HepG2 (cell line): ENCODE measurements around the gene KIF2C. TPM values are rescaled to one million over a fixed set of nuclear protein-coding genes. Genes with fewer than 3 reads are reported as not detected.
A peak's percentile ranks its signal among the peaks of the same experiment; 100 is the strongest.

Experiments used
- BRD4 ChIP-seq: sonication (generic); formaldehyde crosslinking; IDR thresholded peaks from 2 replicates; pipeline ENCODE4 v1.4.0; 2020; ENCODE audit warnings: missing genetic modification reagents
- CC2D1A ChIP-seq: sonication (generic); formaldehyde crosslinking; IDR thresholded peaks from 2 replicates; pipeline ENCODE4 v1.8.1; 2023; ENCODE audit warnings: mild to moderate bottlenecking, missing genetic modification reagents
- GATAD1 ChIP-seq: IDR thresholded peaks from 2 replicates; pipeline ENCODE4 v1.6.1; 2016; ENCODE audit warnings: missing genetic modification reagents, missing compliant biosample characterization
- HES4 ChIP-seq: sonication (generic); formaldehyde crosslinking; IDR thresholded peaks from 2 replicates; pipeline ENCODE4 v1.9.0; 2021; ENCODE audit warnings: mild to moderate bottlenecking, missing genetic modification reagents, borderline replicate concordance
- HOXA9 ChIP-seq: sonication (generic); formaldehyde crosslinking; IDR thresholded peaks from 2 replicates; pipeline ENCODE4 v1.8.1; 2022; ENCODE audit warnings: missing genetic modification reagents, mild to moderate bottlenecking, moderate library complexity, borderline replicate concordance
- MAFG ChIP-seq: sonication (generic); formaldehyde crosslinking; IDR thresholded peaks from 2 replicates; pipeline ENCODE4 v1.5.1; 2020; ENCODE audit warnings: mild to moderate bottlenecking, missing genetic modification reagents
- MEIS2 ChIP-seq: sonication (generic); formaldehyde crosslinking; IDR thresholded peaks from 2 replicates; pipeline ENCODE4 v1.9.0; 2021; ENCODE audit warnings: mild to moderate bottlenecking, missing genetic modification reagents
- MLX ChIP-seq: IDR thresholded peaks from 2 replicates; pipeline ENCODE4 v1.6.1; 2016
- NFIC ChIP-seq: IDR thresholded peaks from 2 replicates; pipeline ENCODE4 v1.6.1; 2012; ENCODE audit warnings: mild to moderate bottlenecking, low read length, inconsistent platforms
- POGZ ChIP-seq: sonication (generic); formaldehyde crosslinking; IDR thresholded peaks from 2 replicates; pipeline ENCODE4 v1.4.0; 2020; ENCODE audit warnings: mild to moderate bottlenecking, missing genetic modification reagents
- RBM22 ChIP-seq: fragments of 200-400 bp; formaldehyde crosslinking; optimal IDR thresholded peaks from 2 replicates; pipeline ENCODE3; 2017; ENCODE audit warnings: mild to moderate bottlenecking, low read length, moderate library complexity
- SIN3A ChIP-seq: IDR thresholded peaks from 2 replicates; pipeline ENCODE4 v1.6.1; 2011; ENCODE audit warnings: low read depth, mild to moderate bottlenecking, control low read depth, low read length, borderline replicate concordance
- SPEN ChIP-seq: sonication (generic); formaldehyde crosslinking; IDR thresholded peaks from 2 replicates; pipeline ENCODE4 v1.5.1; 2020; ENCODE audit warnings: low read depth, mild to moderate bottlenecking, missing genetic modification reagents
- U2AF2 ChIP-seq: fragments of 200-400 bp; formaldehyde crosslinking; IDR thresholded peaks from 2 replicates; pipeline ENCODE4 v1.6.1; 2017; ENCODE audit warnings: low read depth, mild to moderate bottlenecking, low read length
- ZMYM4 ChIP-seq: sonication (generic); formaldehyde crosslinking; IDR thresholded peaks from 2 replicates; pipeline ENCODE4 v1.8.1; 2023; ENCODE audit warnings: mild to moderate bottlenecking, missing genetic modification reagents
- ZNF180 ChIP-seq: sonication (generic); formaldehyde crosslinking; IDR thresholded peaks from 2 replicates; pipeline ENCODE4 v1.4.0; 2020; ENCODE audit warnings: low read depth, missing genetic modification reagents, borderline replicate concordance
- ZNF224 ChIP-seq: sonication (generic); formaldehyde crosslinking; IDR thresholded peaks from 2 replicates; pipeline ENCODE4 v1.5.0; 2020; ENCODE audit warnings: mild to moderate bottlenecking, missing genetic modification reagents
- ZNF235 ChIP-seq: sonication (generic); formaldehyde crosslinking; IDR thresholded peaks from 2 replicates; pipeline ENCODE4 v1.8.1; 2023; ENCODE audit warnings: mild to moderate bottlenecking, missing genetic modification reagents, borderline replicate concordance
- ZNF282 ChIP-seq: fragments of 450-650 bp; IDR thresholded peaks from 2 replicates; pipeline ENCODE4 v1.6.1; 2018; ENCODE audit not compliant: partially characterized antibody
- ZNF362 ChIP-seq: sonication (generic); formaldehyde crosslinking; IDR thresholded peaks from 2 replicates; pipeline ENCODE4 v1.4.0; 2020; ENCODE audit warnings: missing genetic modification reagents, mild to moderate bottlenecking, borderline replicate concordance
- ZNF383 ChIP-seq: sonication (generic); formaldehyde crosslinking; IDR thresholded peaks from 2 replicates; pipeline ENCODE4 v1.4.0; 2020; ENCODE audit warnings: missing genetic modification reagents, mild to moderate bottlenecking, borderline replicate concordance
- ZNF530 ChIP-seq: sonication (generic); formaldehyde crosslinking; IDR thresholded peaks from 2 replicates; pipeline ENCODE4 v1.5.0; 2020; ENCODE audit warnings: low read depth, mild to moderate bottlenecking, missing genetic modification reagents
- ZNF598 ChIP-seq: sonication (generic); formaldehyde crosslinking; IDR thresholded peaks from 2 replicates; pipeline ENCODE4 v1.5.1; 2020; ENCODE audit warnings: mild to moderate bottlenecking, missing genetic modification reagents, borderline replicate concordance
- ZNF891 ChIP-seq: sonication (generic); formaldehyde crosslinking; IDR thresholded peaks from 2 replicates; pipeline ENCODE4 v1.5.0; 2020; ENCODE audit warnings: mild to moderate bottlenecking, missing genetic modification reagents
- polyA plus RNA-seq, 8 experiments: library from polyadenylated mRNA; depleted of rRNA in 3 of 8; stranded (reverse) in 7 of 8; unstranded in 1 of 8; fragments of >200 nt; fragmentation: Illumina TruSeq in 4 of 8; extraction: Trizol in 4 of 8; gene quantifications; 2 replicates each; pipeline versions ENCODE4 v1.2.1 to v1.2.3, GENCODE V29; 2011 to 2016; ENCODE audit warnings: low read depth in 4 of 8, missing spikeins in 1 of 8, mixed read lengths in 1 of 8; ENCODE audit not compliant: insufficient read depth in 1 of 8
- total RNA-seq, 5 experiments: library from RNA; depleted of rRNA; stranded (reverse); fragments of >200 nt; fragmentation: Illumina TruSeq; extraction: Trizol; gene quantifications; 2 replicates each; pipeline ENCODE4 v1.2.3, GENCODE V29; 2016; ENCODE audit warnings: low read depth in 1 of 5
- TF ChIP-seq, protein P1 (sequence below): sonication (generic); formaldehyde crosslinking; IDR thresholded peaks from 2 replicates; pipeline ENCODE4 v1.5.1; 2020; ENCODE audit warnings: missing genetic modification reagents, mild to moderate bottlenecking, borderline replicate concordance
- TF ChIP-seq, protein P2 (sequence below): fragments of 450-650 bp; IDR thresholded peaks from 2 replicates; pipeline ENCODE4 v1.6.1; 2016

Gene KIF2C
- total and polyA plus RNA-seq, 2 of the 13 experiments (the other 11 are each of a cell fraction or from before 2014, with no cell fraction given), result 29.7 to 53.7 TPM

DNA sequence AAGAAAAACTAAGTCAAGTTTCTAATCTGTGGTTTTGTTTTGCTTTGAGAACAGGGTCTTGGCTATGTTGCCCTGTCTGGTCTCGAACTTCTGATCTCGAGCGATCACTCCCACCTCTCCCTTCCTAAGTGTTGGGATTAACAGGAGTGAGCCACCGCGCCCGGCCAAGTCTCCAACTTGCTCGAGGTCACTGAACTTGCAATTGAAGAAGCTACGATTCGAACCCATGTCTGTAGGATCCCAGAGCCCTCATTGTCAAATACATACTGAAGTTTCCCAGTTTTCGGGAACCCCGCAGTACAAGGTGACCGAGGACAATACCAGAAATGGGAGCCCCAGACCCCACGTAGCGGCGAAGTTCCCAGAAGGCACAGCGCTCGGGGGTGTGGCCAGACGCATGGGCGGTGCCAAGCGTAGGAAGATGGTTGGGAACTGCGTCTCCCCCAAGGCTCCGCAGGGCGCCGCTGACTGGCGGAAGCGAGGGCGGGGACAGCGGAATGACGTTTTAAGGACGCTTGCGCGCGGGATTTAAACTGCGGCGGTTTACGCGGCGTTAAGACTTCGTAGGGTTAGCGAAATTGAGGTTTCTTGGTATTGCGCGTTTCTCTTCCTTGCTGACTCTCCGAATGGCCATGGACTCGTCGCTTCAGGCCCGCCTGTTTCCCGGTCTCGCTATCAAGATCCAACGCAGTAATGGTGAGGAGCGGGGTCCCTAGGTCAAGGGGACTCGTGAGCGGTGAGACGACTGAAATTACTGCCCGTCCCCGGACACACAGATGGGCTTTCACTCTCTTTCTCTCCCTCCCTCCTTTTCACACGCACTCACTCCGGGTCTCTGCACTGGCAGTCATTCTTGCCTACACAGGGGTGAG, at the start of gene KIF2C (continued):
- TF ChIP-seq HES4 (no peak), ZNF362 (CRISPR knock-in tag) (no peak; the same call in 1 of the 2 replicates), NFIC (no peak), HOXA9 (CRISPR knock-in tag) (peak; percentile 20; the same call in 1 of the 2 replicates), MLX (CRISPR knock-in tag) (no peak; the same call in 1 of the 2 replicates), MAFG (no peak), CC2D1A (CRISPR knock-in tag) (no peak), RBM22 (no peak), ZNF282 (no peak), U2AF2 (no peak), SIN3A (peak; percentile 96), GATAD1 (CRISPR knock-in tag) (peak; percentile 95), ZNF530 (CRISPR knock-in tag) (no peak), ZMYM4 (CRISPR knock-in tag) (peak; percentile 81), SPEN (CRISPR knock-in tag) (peak; percentile 61), BRD4 (CRISPR knock-in tag) (no peak), ZNF598 (CRISPR knock-in tag) (peak; percentile 95), ZNF180 (no peak), ZNF383 (no peak), MEIS2 (peak; percentile 21; the same call in 1 of the 2 replicates), ZNF235 (CRISPR knock-in tag) (no peak), ZNF224 (CRISPR knock-in tag) (peak; percentile 59; the same call in 1 of the 2 replicates), ZNF891 (CRISPR knock-in tag) (no peak), POGZ (peak; percentile 47; the same call in 1 of the 2 replicates)
- TF ChIP-seq, protein P1, sequence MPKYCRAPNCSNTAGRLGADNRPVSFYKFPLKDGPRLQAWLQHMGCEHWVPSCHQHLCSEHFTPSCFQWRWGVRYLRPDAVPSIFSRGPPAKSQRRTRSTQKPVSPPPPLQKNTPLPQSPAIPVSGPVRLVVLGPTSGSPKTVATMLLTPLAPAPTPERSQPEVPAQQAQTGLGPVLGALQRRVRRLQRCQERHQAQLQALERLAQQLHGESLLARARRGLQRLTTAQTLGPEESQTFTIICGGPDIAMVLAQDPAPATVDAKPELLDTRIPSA, result no peak
- TF ChIP-seq, protein P2, sequence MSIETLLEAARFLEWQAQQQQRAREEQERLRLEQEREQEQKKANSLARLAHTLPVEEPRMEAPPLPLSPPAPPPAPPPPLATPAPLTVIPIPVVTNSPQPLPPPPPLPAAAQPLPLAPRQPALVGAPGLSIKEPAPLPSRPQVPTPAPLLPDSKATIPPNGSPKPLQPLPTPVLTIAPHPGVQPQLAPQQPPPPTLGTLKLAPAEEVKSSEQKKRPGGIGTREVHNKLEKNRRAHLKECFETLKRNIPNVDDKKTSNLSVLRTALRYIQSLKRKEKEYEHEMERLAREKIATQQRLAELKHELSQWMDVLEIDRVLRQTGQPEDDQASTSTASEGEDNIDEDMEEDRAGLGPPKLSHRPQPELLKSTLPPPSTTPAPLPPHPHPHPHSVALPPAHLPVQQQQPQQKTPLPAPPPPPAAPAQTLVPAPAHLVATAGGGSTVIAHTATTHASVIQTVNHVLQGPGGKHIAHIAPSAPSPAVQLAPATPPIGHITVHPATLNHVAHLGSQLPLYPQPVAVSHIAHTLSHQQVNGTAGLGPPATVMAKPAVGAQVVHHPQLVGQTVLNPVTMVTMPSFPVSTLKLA, result peak; percentile 52
